Measurements from ENCODE around the gene TP53RK. TPM values are rescaled to one million over a fixed set of nuclear protein-coding genes. Genes with fewer than 3 reads are reported as not detected.

Gene TP53RK
- total RNA-seq, 1 experiment from 2014 or later, result 19.2 TPM

DNA sequence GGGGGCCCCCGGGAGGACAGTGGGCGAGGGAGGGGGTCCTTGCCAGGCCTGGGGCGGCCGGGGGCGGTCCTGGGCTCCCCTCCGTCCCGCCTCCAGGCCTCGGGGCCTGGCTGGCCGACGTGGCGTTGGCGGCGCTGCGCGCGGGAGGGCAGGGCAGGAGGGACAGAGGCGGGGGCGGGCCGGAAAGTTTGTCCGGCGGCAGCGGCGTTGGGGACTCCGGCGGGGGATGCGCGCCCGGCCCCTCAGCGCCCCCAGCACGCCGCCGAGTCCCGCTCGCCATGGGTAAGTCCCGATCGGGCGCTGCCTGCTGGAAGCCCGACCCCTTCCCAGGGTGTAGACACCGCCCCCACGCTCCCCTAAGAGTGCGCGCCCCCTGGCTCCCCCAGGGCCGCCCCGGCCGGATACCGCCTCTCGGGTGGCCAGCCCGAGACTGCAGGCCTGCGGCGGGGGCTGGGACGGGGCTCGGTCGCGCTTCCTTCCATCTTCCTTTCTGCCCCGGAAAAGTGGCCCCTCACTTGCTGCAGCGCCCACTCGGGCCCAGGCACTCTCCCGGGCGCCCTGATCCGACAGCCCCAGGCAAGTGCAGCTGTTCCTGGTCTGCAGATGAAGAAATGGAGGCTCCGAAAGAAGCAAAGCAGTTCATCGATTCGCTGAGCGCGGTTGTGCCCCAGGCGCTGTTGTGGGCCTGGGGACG is 20.4 kb upstream of the TP53RK start, which contains the start of gene SLC2A10:
Gene SLC2A10, plus strand, starts transcription at position 191 of the 694 bp plus-strand sequence. Its CDS starts 88 bp downstream, at position 279.
- CTCF ChIA-PET, result no interaction called here
- Mint-ChIP-seq H3K9me3 (ENCODE audit: low read depth, unreplicated experiment) (no peaks in the 10 kb centered on the region), H3K27me3 (ENCODE audit: unreplicated experiment) (no peaks in the 10 kb centered on the region), H3K36me3 (ENCODE audit: insufficient read depth, unreplicated experiment) (peaks cover 26% of the 10 kb centered on the region), H3K4me1 (ENCODE audit: low read depth, unreplicated experiment) (peaks cover 39% of the 10 kb centered on the region), H3K27ac (ENCODE audit: unreplicated experiment) (peak within 1 kb of the TSS; percentile 60), H3K4me3 (ENCODE audit: low read depth, unreplicated experiment) (peak within 1 kb of the TSS; percentile 85)
- DNase-seq, result peak; percentile 85
- TF ChIP-seq CTCF (IDR thresholded peaks at IDR 0.05; ENCODE audit: unreplicated experiment), result no peak
- intact Hi-C loops (cut with micrococcal nuclease; ENCODE audit: unreplicated experiment), result loop anchor here (2.0 kb wide), 1 partner anchor 29 kb away; no protein-coding TSS in a partner anchor
- no TSS peak for BruUV-seq (replicated peaks)

GRCh38 chr20:46709055-46709458 is 19.8 kb upstream of the TP53RK start:
- TF ChIP-seq CTCF (IDR thresholded peaks at IDR 0.05; ENCODE audit: unreplicated experiment), result no peak
- H3K4me1 Mint-ChIP-seq (ENCODE audit: low read depth, unreplicated experiment), result peaks cover 39% of the 10 kb centered on the region
- peak overlapping the region; percentile 85 for H3K4me3 Mint-ChIP-seq (ENCODE audit: low read depth, unreplicated experiment)
- no peak for DNase-seq
- H3K27me3 Mint-ChIP-seq (ENCODE audit: unreplicated experiment), result no peaks in the 10 kb centered on the region
- H3K36me3 Mint-ChIP-seq (ENCODE audit: insufficient read depth, unreplicated experiment), result peaks cover 22% of the 10 kb centered on the region
- H3K9me3 Mint-ChIP-seq (ENCODE audit: low read depth, unreplicated experiment), result no peaks in the 10 kb centered on the region
- H3K27ac Mint-ChIP-seq (ENCODE audit: unreplicated experiment), result peak overlapping the region; percentile 48
- no TSS peak for BruUV-seq (replicated peaks)
- intact Hi-C loops (cut with micrococcal nuclease; ENCODE audit: unreplicated experiment), result no loop called here
- CTCF ChIA-PET, result interaction anchor here (0.9 kb wide), 1 partner anchor 21 kb away, joined by 3 read pairs; no protein-coding TSS in a partner anchor

- CTCF ChIA-PET, result interaction anchor here (0.9 kb wide), 1 partner anchor 20 kb away, joined by 3 read pairs; no protein-coding TSS in a partner anchor
- Mint-ChIP-seq H3K27ac (ENCODE audit: unreplicated experiment) (no peak overlapping the region), H3K4me1 (ENCODE audit: low read depth, unreplicated experiment) (peaks cover 36% of the 10 kb centered on the region), H3K9me3 (ENCODE audit: low read depth, unreplicated experiment) (no peaks in the 10 kb centered on the region), H3K4me3 (ENCODE audit: low read depth, unreplicated experiment) (no peak overlapping the region), H3K27me3 (ENCODE audit: unreplicated experiment) (no peaks in the 10 kb centered on the region), H3K36me3 (ENCODE audit: insufficient read depth, unreplicated experiment) (peaks cover 20% of the 10 kb centered on the region)
- DNase-seq, result peak; percentile 44
- BruUV-seq (replicated peaks), result no TSS peak
- intact Hi-C loops (cut with micrococcal nuclease; ENCODE audit: unreplicated experiment), result no loop called here
- no peak for TF ChIP-seq CTCF (IDR thresholded peaks at IDR 0.05; ENCODE audit: unreplicated experiment)
Measured at GRCh38 chr20:46708172-46708860, 19.1 kb upstream of the TP53RK start.

DNA sequence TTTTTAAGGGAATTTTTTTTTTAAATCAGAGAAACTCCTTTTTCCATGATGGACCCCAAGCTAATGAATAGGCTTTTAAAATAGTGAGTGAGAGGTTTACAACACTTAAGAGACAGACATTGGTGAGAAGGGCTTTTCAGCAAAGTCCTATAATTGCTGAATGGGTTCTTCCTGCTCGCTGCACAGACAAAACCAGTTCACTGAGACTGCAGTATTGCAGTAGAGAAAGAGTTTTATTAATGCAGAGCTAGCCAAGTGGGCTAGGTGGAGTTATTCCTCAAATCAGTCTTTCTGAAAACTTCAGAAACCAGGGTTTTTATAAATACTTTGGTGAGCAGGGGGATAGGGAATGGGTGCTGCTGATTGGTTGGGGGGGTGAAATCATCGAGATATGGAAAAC is 17.0 kb upstream of the TP53RK start:
- H3K4me3 Mint-ChIP-seq (ENCODE audit: low read depth, unreplicated experiment), result no peak overlapping the region
- H3K4me1 Mint-ChIP-seq (ENCODE audit: low read depth, unreplicated experiment), result peaks cover 29% of the 10 kb centered on the region
- no TSS peak for BruUV-seq (replicated peaks)
- H3K27me3 Mint-ChIP-seq (ENCODE audit: unreplicated experiment), result no peaks in the 10 kb centered on the region
- H3K27ac Mint-ChIP-seq (ENCODE audit: unreplicated experiment), result no peak overlapping the region
- no peak for TF ChIP-seq CTCF (IDR thresholded peaks at IDR 0.05; ENCODE audit: unreplicated experiment)
- no peak for DNase-seq
- peaks cover 20% of the 10 kb centered on the region for H3K36me3 Mint-ChIP-seq (ENCODE audit: insufficient read depth, unreplicated experiment)
- intact Hi-C loops (cut with micrococcal nuclease; ENCODE audit: unreplicated experiment), result no loop called here
- CTCF ChIA-PET, result no interaction called here
- H3K9me3 Mint-ChIP-seq (ENCODE audit: low read depth, unreplicated experiment), result no peaks in the 10 kb centered on the region

Measured in Calu3 (cell line).